OCI-LY7 (cell line): ENCODE results near the gene NTM. TPM values are rescaled to one million over a fixed set of nuclear protein-coding genes. Genes with fewer than 3 reads are reported as not detected.

Source experiments
- BruUV-seq: library from RNA; stranded (reverse); fragments of 400-500 nt; replicated peaks from 2 replicates; lab custom pipeline; 2021; lab: Mats Ljungman, UMichigan
- CTCF ChIA-PET: fragments of 300-600 bp; sonication (Branson Sonifier 250); formaldehyde crosslinking; loops from one replicate; lab custom pipeline; 2022; ENCODE audit warnings: antibody characterized with exemption; ENCODE audit not compliant: unreplicated experiment; lab: Charles Lee
- POLR2A ChIA-PET: fragments of 300-600 bp; sonication (Branson Sonifier 250); formaldehyde crosslinking; loops from one replicate; lab custom pipeline; 2022; ENCODE audit warnings: antibody characterized with exemption; lab: Charles Lee
- DNase-seq: peaks from one replicate; pipeline ENCODE4 v3.0.0-alpha.2; 2015; ENCODE audit warnings: low spot score
- H2AFZ ChIP-seq: fragments of 200-600 bp; sonication (generic), shearing (Covaris generic); 2 replicates; pipeline ENCODE4 v1.6.1; 2014; ENCODE audit warnings: mild to moderate bottlenecking, antibody characterized with exemption, low read length, moderate library complexity
- H3K27ac ChIP-seq: fragments of 200-600 bp; sonication (generic); 2 replicates; pipeline ENCODE4 v1.5.1; 2014; ENCODE audit warnings: mixed run types, low read depth, mild to moderate bottlenecking, moderate library complexity, low read length, inconsistent platforms; ENCODE audit not compliant: poor library complexity, severe bottlenecking
- H3K36me3 ChIP-seq: fragments of 200-600 bp; sonication (generic); 2 replicates; pipeline ENCODE4 v1.6.1; 2014; ENCODE audit warnings: mild to moderate bottlenecking, antibody characterized with exemption, low read length, moderate library complexity, mixed read lengths; ENCODE audit not compliant: insufficient read depth
- H3K4me1 ChIP-seq: fragments of 200-600 bp; sonication (generic); 2 replicates; pipeline ENCODE4 v1.5.1; 2014; ENCODE audit warnings: mild to moderate bottlenecking, low read length; ENCODE audit not compliant: insufficient read depth, poor library complexity, severe bottlenecking
- H3K4me2 ChIP-seq: fragments of 200-600 bp; sonication (generic); 2 replicates; pipeline ENCODE4 v1.6.1; 2014; ENCODE audit warnings: mild to moderate bottlenecking, low read length
- H3K4me3 ChIP-seq: fragments of 200-600 bp; sonication (generic); 2 replicates; pipeline ENCODE4 v1.5.1; 2014; ENCODE audit warnings: mild to moderate bottlenecking, low read depth, low read length; ENCODE audit not compliant: poor library complexity, severe bottlenecking
- H3K79me2 ChIP-seq: fragments of 200-600 bp; sonication (generic); 2 replicates; pipeline ENCODE4 v1.6.1; 2016; ENCODE audit warnings: low read depth, mild to moderate bottlenecking, low read length, moderate library complexity, mixed read lengths; ENCODE audit not compliant: insufficient read depth
- H3K9me2 ChIP-seq: fragments of 200-600 bp; sonication (generic); 2 replicates; pipeline ENCODE4 v1.6.1; 2016; ENCODE audit warnings: mild to moderate bottlenecking, low read length, mixed read lengths; ENCODE audit not compliant: insufficient read depth
- H3K9me3 ChIP-seq: fragments of 200-600 bp; sonication (generic); 2 replicates; pipeline ENCODE4 v1.6.1; 2014; ENCODE audit warnings: mild to moderate bottlenecking, mixed run types, low read length, mixed read lengths
- H4K20me1 ChIP-seq: fragments of 200-600 bp; sonication (generic); 2 replicates; pipeline ENCODE4 v1.6.1; 2014; ENCODE audit warnings: mild to moderate bottlenecking, antibody characterized with exemption, low read length, moderate library complexity, mixed read lengths; ENCODE audit not compliant: insufficient read depth
- CTCF ChIP-seq: fragments of 200-600 bp; sonication (generic); conservative IDR thresholded peaks from 2 replicates; pipeline ENCODE4 v1.5.1; 2014; ENCODE audit warnings: mild to moderate bottlenecking, antibody characterized with exemption, low read length, moderate library complexity, mixed read lengths
- EZH2phosphoT487 ChIP-seq: fragments of 200-600 bp; sonication (generic); IDR thresholded peaks from 2 replicates; pipeline ENCODE4 v1.6.1; 2018; ENCODE audit warnings: low read depth, borderline replicate concordance, mild to moderate bottlenecking, mixed run types, antibody characterized with exemption, low read length, moderate library complexity, mixed read lengths
- intact Hi-C: fragments of 100-400 bp; cut with micrococcal nuclease; formaldehyde crosslinking; loops from one replicate; pipeline ENCODE4 v1.10.0; 2022; ENCODE audit not compliant: unreplicated experiment
- total RNA-seq, 2 experiments: library from RNA; depleted of rRNA in 1 of 2; stranded (reverse); fragments of >200 nt in 1 of 2; shearing (Covaris generic) in 1 of 2; gene quantifications; 2 replicates each; pipeline ENCODE4 v1.2.3, GENCODE V29; 2014 to 2022

The NTM gene
- total RNA-seq, 2 experiments from 2014 or later: not detected

GRCh38 chr11:131397675-131398074 is 27.3 kb downstream of the NTM start:
- no peak overlapping the region for H2AFZ ChIP-seq
- no peaks in the 10 kb centered on the region for H3K9me3 ChIP-seq
- H3K4me2 ChIP-seq: no peak overlapping the region
- no peaks in the 10 kb centered on the region for H3K9me2 ChIP-seq
- no peaks in the 10 kb centered on the region for H3K4me1 ChIP-seq
- no peak for TF ChIP-seq EZH2phosphoT487
- no peak for TF ChIP-seq CTCF
- H3K36me3 ChIP-seq: no peaks in the 10 kb centered on the region
- ChIA-PET CTCF (no interaction called here), POLR2A (interaction anchor here (0.6 to 0.9 kb wide), 2 partner anchors 54 to 440 kb away, joined by 3 to 4 read pairs; no protein-coding TSS in a partner anchor)
- intact Hi-C loops: loop anchor here (10.0 kb wide), 1 partner anchor 153 kb away; no protein-coding TSS in a partner anchor
- no peaks in the 10 kb centered on the region for H4K20me1 ChIP-seq
- DNase-seq: no peak
- BruUV-seq: no TSS peak
- no peak overlapping the region for H3K4me3 ChIP-seq
- H3K79me2 ChIP-seq: no peaks in the 10 kb centered on the region
- H3K27ac ChIP-seq: no peak overlapping the region

DNA sequence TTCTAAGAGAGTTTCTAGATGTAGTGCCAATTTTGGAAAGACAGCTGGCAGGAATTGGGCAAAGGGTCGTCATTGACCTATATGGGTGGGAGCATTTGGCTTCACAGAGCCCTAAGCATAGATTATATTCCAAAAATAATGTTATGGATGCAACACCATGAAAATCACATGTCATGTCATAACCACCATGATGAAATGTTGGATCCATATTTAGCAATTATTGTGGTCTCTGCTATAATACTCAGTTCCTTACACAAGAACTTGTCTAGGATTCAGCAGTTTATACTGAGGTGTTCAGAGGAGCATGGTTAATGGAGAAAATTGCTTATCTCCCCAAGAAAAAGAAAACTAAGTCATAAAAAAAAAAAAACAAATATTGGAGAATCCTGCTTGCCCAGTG is 31.6 kb downstream of the NTM start:
- H3K79me2 ChIP-seq: no peaks in the 10 kb centered on the region
- H2AFZ ChIP-seq: no peak overlapping the region
- H3K36me3 ChIP-seq: no peaks in the 10 kb centered on the region
- no peaks in the 10 kb centered on the region for H3K9me2 ChIP-seq
- intact Hi-C loops: loop anchor here (10.0 kb wide), 1 partner anchor 337 kb away; no protein-coding TSS in a partner anchor
- no peaks in the 10 kb centered on the region for H3K9me3 ChIP-seq
- H3K4me2 ChIP-seq: no peak overlapping the region
- no peak for DNase-seq
- no peak overlapping the region for H3K4me3 ChIP-seq
- H4K20me1 ChIP-seq: no peaks in the 10 kb centered on the region
- H3K4me1 ChIP-seq: no peaks in the 10 kb centered on the region
- CTCF ChIA-PET: no interaction called here
- no peak overlapping the region for H3K27ac ChIP-seq
- POLR2A ChIA-PET: no interaction called here
- TF ChIP-seq CTCF: no peak
- TF ChIP-seq EZH2phosphoT487: no peak
- BruUV-seq: no TSS peak

- intact Hi-C loops: loop anchor here (10.0 kb wide), 1 partner anchor 339 kb away; no protein-coding TSS in a partner anchor
- ChIA-PET CTCF (no interaction called here), POLR2A (no interaction called here)
- Histone ChIP-seq H3K79me2 (no peaks in the 10 kb centered on the region), H3K4me1 (no peaks in the 10 kb centered on the region), H3K36me3 (no peaks in the 10 kb centered on the region), H3K27ac (no peak overlapping the region), H2AFZ (no peak overlapping the region), H3K9me3 (no peaks in the 10 kb centered on the region), H4K20me1 (no peaks in the 10 kb centered on the region), H3K4me2 (no peak overlapping the region), H3K9me2 (no peaks in the 10 kb centered on the region), H3K4me3 (no peak overlapping the region)
- no peak for DNase-seq
- no TSS peak for BruUV-seq
- TF ChIP-seq EZH2phosphoT487 (no peak), CTCF (no peak)
Measured at GRCh38 chr11:131404010-131404409, 33.6 kb downstream of the NTM start.
